GM21360 (cell line): Measurements from ENCODE around the gene CACHD1.
A peak's percentile ranks its signal among the peaks of the same experiment; 100 is the strongest.

Source experiments
- ATAC-seq: cut with Tn5 transposase; IDR thresholded peaks from one replicate; pipeline ENCODE4 v1.9.1; 2021; ENCODE audit warnings: mild to moderate bottlenecking, moderate library complexity; ENCODE audit not compliant: unreplicated experiment

CACHD1 gene

GRCh38 chr1:64469977-64470664 lies at the start of gene CACHD1:
CACHD1 (plus strand) TSS chr1:64470129; CDS start chr1:64470745, 616 bp downstream.
- peak; percentile 94 for ATAC-seq

- no peak for ATAC-seq
Measured at GRCh38 chr1:64421377-64421776, 48.6 kb upstream of the CACHD1 start.

GRCh38 chr1:64423526-64423925 lies 46.4 kb upstream of the CACHD1 start:
- no peak for ATAC-seq

- ATAC-seq, result no peak
Measured at GRCh38 chr1:64424412-64424811, 45.5 kb upstream of the CACHD1 start.

GRCh38 chr1:64425521-64425920 lies 44.4 kb upstream of the CACHD1 start:
- no peak for ATAC-seq

GRCh38 chr1:64426681-64427080 lies 43.2 kb upstream of the CACHD1 start:
- ATAC-seq, result no peak

GRCh38 chr1:64427879-64428278 lies 42.0 kb upstream of the CACHD1 start:
- ATAC-seq, result no peak

- ATAC-seq, result no peak
Measured at GRCh38 chr1:64433308-64433707, 36.6 kb upstream of the CACHD1 start.

- no peak for ATAC-seq
Measured at GRCh38 chr1:64433747-64434146, 36.2 kb upstream of the CACHD1 start.

- ATAC-seq, result no peak
Measured at GRCh38 chr1:64435000-64435399, 34.9 kb upstream of the CACHD1 start.

- ATAC-seq, result no peak
Measured at GRCh38 chr1:64437453-64437852, 32.5 kb upstream of the CACHD1 start.

GRCh38 chr1:64440183-64440826 lies 29.6 kb upstream of the CACHD1 start:
- no peak for ATAC-seq

GRCh38 chr1:64451440-64451839 lies 18.5 kb upstream of the CACHD1 start:
- no peak for ATAC-seq

GRCh38 chr1:64453688-64454087 lies 16.2 kb upstream of the CACHD1 start:
- ATAC-seq, result no peak

GRCh38 chr1:64458915-64459314 lies 11.0 kb upstream of the CACHD1 start:
- ATAC-seq, result no peak

GRCh38 chr1:64459743-64460142 lies 10.2 kb upstream of the CACHD1 start:
- no peak for ATAC-seq

GRCh38 chr1:64466033-64466432 lies 3.9 kb upstream of the CACHD1 start:
- ATAC-seq, result no peak

GRCh38 chr1:64469116-64469976 lies 583 bp upstream of the CACHD1 start:
- ATAC-seq, result peak; percentile 3

GRCh38 chr1:64470665-64471217 lies 812 bp downstream of the CACHD1 start:
- peak; percentile 20 for ATAC-seq

- no peak for ATAC-seq
Measured at GRCh38 chr1:64471218-64472039, 1.5 kb downstream of the CACHD1 start.

- ATAC-seq, result no peak
Measured at GRCh38 chr1:64472040-64472376, 2.1 kb downstream of the CACHD1 start.
